T-cell (primary cell): ENCODE measurements around the gene RSF1. TPM values are rescaled to one million over a fixed set of nuclear protein-coding genes. Genes with fewer than 3 reads are reported as not detected.

Experiments
- ATAC-seq, 4 experiments: fragments of 200-7000 bp in 3 of 4; fragments of 150-1000 bp in 1 of 4; cut with Tn5 transposase; replicated peaks in 1 of 4; 1 replicate in 3 of 4; 2 replicates in 1 of 4; pipeline ENCODE4 v1.10.0; 2021; ENCODE audit warnings: moderate library complexity in 3 of 4, mild to moderate bottlenecking in 2 of 4, moderate number of reproducible peaks in 1 of 4
- CTCF ChIA-PET, 2 donors: fragments of 300-600 bp; sonication (Branson Sonifier 250); formaldehyde crosslinking; loops; one replicate each; lab custom pipeline; 2022; ENCODE audit warnings: antibody characterized with exemption in 2 of 2; lab: Charles Lee
- POLR2A ChIA-PET, 2 donors: fragments of 300-600 bp; sonication (Branson Sonifier 250); formaldehyde crosslinking; loops; one replicate each; lab custom pipeline; 2022; ENCODE audit warnings: antibody characterized with exemption in 2 of 2; lab: Charles Lee
- DNase-seq, 35 experiments: peaks; one replicate each; pipeline versions ENCODE4 v3.0.0 to v3.0.0-alpha.2; 2013 to 2023
- H3K27ac ChIP-seq: one replicate; pipeline ENCODE4 v1.5.1; 2013; ENCODE audit warnings: low read length
- H3K27me3 ChIP-seq, 2 experiments: replicated peaks in 1 of 2; 1 replicate in 1 of 2; 2 replicates in 1 of 2; pipeline versions ENCODE4 v1.6.1 to v1.7.0; 2013; ENCODE audit warnings: low read length in 1 of 2, mixed read lengths in 1 of 2; ENCODE audit not compliant: control insufficient read depth in 2 of 2, insufficient read depth in 2 of 2; ENCODE audit errors: extremely low read depth in 1 of 2
- H3K36me3 ChIP-seq, 2 donors: 1 replicate in 1 of 2; 2 replicates in 1 of 2; pipeline versions ENCODE4 v1.6.1 to v1.7.0; 2013; ENCODE audit warnings: low read length in 1 of 2; ENCODE audit not compliant: control insufficient read depth in 2 of 2, insufficient read depth in 1 of 2; ENCODE audit errors: extremely low read depth in 1 of 2
- H3K4me1 ChIP-seq, 2 experiments: 1 replicate in 1 of 2; 2 replicates in 1 of 2; pipeline versions ENCODE4 v1.6.1 to v1.7.0; 2013; ENCODE audit warnings: low read length in 2 of 2, mixed read lengths in 1 of 2; ENCODE audit not compliant: insufficient read depth in 2 of 2, control insufficient read depth in 1 of 2; ENCODE audit errors: extremely low read depth in 1 of 2
- H3K4me3 ChIP-seq, 2 donors: 1 replicate in 1 of 2; 2 replicates in 1 of 2; pipeline versions ENCODE4 v1.5.1 to v1.7.0; 2013; ENCODE audit warnings: mild to moderate bottlenecking in 2 of 2, low read length in 1 of 2, moderate library complexity in 1 of 2; ENCODE audit not compliant: control insufficient read depth in 1 of 2; ENCODE audit errors: extremely low read depth in 1 of 2
- H3K9me3 ChIP-seq: 2 replicates; pipeline ENCODE4 v1.7.0; 2013
- H3K27ac Mint-ChIP-seq, 2 donors: one replicate each; pipeline ENCODE4 v1.8.0; 2020 to 2021; ENCODE audit warnings: mild to moderate bottlenecking in 2 of 2, mixed read lengths in 2 of 2
- H3K27me3 Mint-ChIP-seq, 2 donors: one replicate each; pipeline ENCODE4 v1.8.0; 2021 to 2022; ENCODE audit warnings: mixed read lengths in 2 of 2
- H3K36me3 Mint-ChIP-seq: one replicate; pipeline ENCODE4 v1.8.0; 2021; ENCODE audit warnings: mixed read lengths
- H3K4me1 Mint-ChIP-seq, 3 donors: one replicate each; pipeline ENCODE4 v1.8.0; 2020 to 2022; ENCODE audit warnings: mixed read lengths in 3 of 3, mild to moderate bottlenecking in 1 of 3
- H3K4me3 Mint-ChIP-seq, 3 donors: one replicate each; pipeline ENCODE4 v1.8.0; 2020 to 2022; ENCODE audit warnings: mild to moderate bottlenecking in 3 of 3, mixed read lengths in 3 of 3, moderate library complexity in 3 of 3
- H3K9me3 Mint-ChIP-seq, 3 donors: one replicate each; pipeline ENCODE4 v1.8.0; 2020 to 2022; ENCODE audit warnings: mixed read lengths in 3 of 3
- WGBS: methylation state at CpG from one replicate; pipeline ENCODE4 v1.1.5; 2013; ENCODE audit warnings: missing lambda C conversion rate; ENCODE audit not compliant: insufficient coverage; 5-methylcytosine and 5-hydroxymethylcytosine counted together
- total RNA-seq, 35 experiments: library from RNA in 6 of 35; stranded (reverse) in 6 of 35; fragments of 120-200 nt in 1 of 35; gene quantifications; one replicate each; pipeline versions ENCODE4 v1.2.1 to v1.2.4 and lab custom pipeline; 2013 to 2026

The RSF1 gene
- total RNA-seq, 5 donors from 2014 or later (not counting 1 experiment from before 2014, with no cell fraction given) = 81.5 to 96.8 (median 91.2) TPM

DNA sequence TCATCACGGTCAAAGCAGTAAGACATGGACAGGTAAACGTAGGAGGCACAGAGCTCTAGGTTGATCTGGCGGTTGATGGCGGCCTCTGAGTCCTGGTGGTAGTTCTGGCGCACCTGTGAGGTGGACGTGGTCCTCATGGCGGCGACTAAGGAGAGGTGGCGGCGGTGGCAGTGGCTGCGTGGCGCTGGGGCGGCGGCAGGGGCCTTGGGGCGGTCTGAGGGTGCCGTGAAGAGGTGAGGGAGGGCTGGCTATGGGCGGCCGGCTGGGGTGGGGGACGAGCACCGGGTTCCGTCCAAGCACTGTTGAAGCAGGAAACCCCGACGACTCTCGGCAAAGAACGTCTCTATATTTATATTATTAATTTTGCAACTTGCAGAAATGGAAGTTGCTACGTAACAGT is 85.6 kb downstream of the RSF1 start:
- Mint-ChIP-seq H3K4me1 (peaks cover 0 to 4% (median 0%) of the 10 kb centered on the region in 3 donors), H3K9me3 (peaks cover 5 to 19% (median 9%) of the 10 kb centered on the region in 3 donors), H3K36me3 (peaks cover 67% of the 10 kb centered on the region), H3K27me3 (no peaks in the 10 kb centered on the region), H3K27ac (no peak overlapping the region), H3K4me3 (no peak overlapping the region)
- no peak overlapping the region for H3K4me3 ChIP-seq
- no peak overlapping the region for H3K27ac ChIP-seq
- CTCF ChIA-PET = no interaction called here
- peaks cover 11 to 32% of the 10 kb centered on the region in 2 donors for H3K36me3 ChIP-seq
- POLR2A ChIA-PET = no interaction called here
- WGBS = over 99% methylated on average over 16 of the region's 26 CpGs
- DNase-seq = no peak
- no peaks in the 10 kb centered on the region for H3K27me3 ChIP-seq
- ATAC-seq = no peak
- H3K4me1 ChIP-seq = no peaks in the 10 kb centered on the region
- H3K9me3 ChIP-seq = peaks cover 3% of the 10 kb centered on the region

DNA sequence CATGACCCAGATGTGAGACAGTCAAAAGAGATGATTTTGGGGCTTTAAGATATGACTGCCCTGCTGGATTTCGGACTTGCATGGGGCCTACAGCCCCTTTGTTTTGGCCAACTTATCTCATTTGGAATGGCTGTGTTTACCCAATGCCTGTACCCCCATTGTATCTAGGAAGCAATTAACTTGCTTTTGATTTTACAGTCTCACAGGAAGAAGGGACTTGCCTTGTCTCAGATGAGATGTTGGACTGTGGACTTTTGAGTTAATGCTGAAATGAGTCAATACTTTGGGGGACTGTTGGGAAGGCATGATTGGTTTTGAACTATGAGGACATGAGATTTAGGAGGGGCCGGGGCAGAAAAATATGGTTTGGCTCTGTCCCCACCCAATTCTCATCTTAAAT is 88.4 kb downstream of the RSF1 start:
- Mint-ChIP-seq H3K9me3 (peaks cover 5 to 19% (median 9%) of the 10 kb centered on the region in 3 donors), H3K4me3 (no peak overlapping the region), H3K36me3 (peaks cover 58% of the 10 kb centered on the region), H3K27ac (no peak overlapping the region), H3K4me1 (peaks cover 0 to 11% (median 2%) of the 10 kb centered on the region in 3 donors), H3K27me3 (no peaks in the 10 kb centered on the region)
- POLR2A ChIA-PET = no interaction called here
- 100% methylated on average over 1 of the region's 2 CpGs for WGBS
- Histone ChIP-seq H3K9me3 (peaks cover 3% of the 10 kb centered on the region), H3K27ac (no peak overlapping the region), H3K4me3 (no peak overlapping the region), H3K36me3 (peaks cover 5 to 18% of the 10 kb centered on the region in 2 donors), H3K27me3 (no peaks in the 10 kb centered on the region), H3K4me1 (no peaks in the 10 kb centered on the region)
- no peak for ATAC-seq
- DNase-seq = no peak
- CTCF ChIA-PET = no interaction called here

DNA sequence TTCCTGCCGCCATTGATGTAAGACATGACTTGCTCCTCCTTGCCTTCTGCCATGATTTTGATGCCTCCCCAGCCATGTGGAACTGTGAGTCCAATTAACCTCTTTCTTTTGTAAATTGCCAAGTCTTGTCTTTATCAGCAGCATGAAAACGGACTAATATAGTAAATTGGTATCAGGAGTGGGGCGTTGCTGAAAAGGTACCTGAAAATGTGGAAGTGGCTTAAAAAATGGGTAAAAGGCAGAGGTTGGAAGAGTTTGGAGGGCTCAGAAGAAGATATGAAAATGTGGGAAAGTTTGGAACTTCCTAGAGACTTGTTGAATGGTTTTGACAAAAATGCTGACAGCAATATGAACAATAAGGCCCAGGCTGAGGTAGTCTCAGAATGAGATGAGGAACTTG is 89.7 kb downstream of the RSF1 start:
- ATAC-seq (no peak), DNase-seq (no peak)
- H3K4me1 ChIP-seq = no peaks in the 10 kb centered on the region
- ChIA-PET POLR2A (no interaction called here), CTCF (no interaction called here)
- H3K27me3 ChIP-seq = no peaks in the 10 kb centered on the region
- no peak overlapping the region for H3K4me3 Mint-ChIP-seq
- WGBS = 100% methylated on average over 2 of the region's 3 CpGs
- peaks cover 5 to 19% (median 9%) of the 10 kb centered on the region in 3 donors for H3K9me3 Mint-ChIP-seq
- no peak overlapping the region for H3K27ac Mint-ChIP-seq
- no peak overlapping the region for H3K4me3 ChIP-seq
- H3K9me3 ChIP-seq = peaks cover 3% of the 10 kb centered on the region
- no peak overlapping the region for H3K27ac ChIP-seq
- H3K36me3 Mint-ChIP-seq = peaks cover 49% of the 10 kb centered on the region
- H3K4me1 Mint-ChIP-seq = peaks cover 2 to 11% (median 3%) of the 10 kb centered on the region in 3 donors
- H3K36me3 ChIP-seq = peaks cover 5 to 15% of the 10 kb centered on the region in 2 donors
- H3K27me3 Mint-ChIP-seq = no peaks in the 10 kb centered on the region

DNA sequence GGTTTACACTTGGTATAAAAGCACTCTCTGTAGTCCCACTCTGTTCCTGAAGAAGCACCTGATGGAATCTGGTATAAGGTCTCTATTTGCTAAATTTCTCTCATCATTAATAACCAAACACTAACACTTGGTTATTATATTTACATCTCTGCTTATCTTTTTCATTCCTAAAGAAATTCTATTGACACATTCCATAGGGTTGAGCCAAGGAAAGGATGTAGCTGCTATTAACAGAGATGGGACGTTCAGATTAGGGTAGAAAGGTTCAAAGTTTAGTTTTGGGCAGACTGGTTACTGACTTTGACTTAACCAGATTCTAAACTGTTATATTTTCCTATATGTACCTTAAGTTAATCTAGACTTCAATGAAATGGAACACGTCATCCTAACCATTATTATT is 91.5 kb downstream of the RSF1 start:
- Histone ChIP-seq H3K9me3 (peaks cover 3% of the 10 kb centered on the region), H3K4me1 (no peaks in the 10 kb centered on the region), H3K27me3 (no peaks in the 10 kb centered on the region), H3K27ac (no peak overlapping the region), H3K36me3 (peaks cover 7 to 20% of the 10 kb centered on the region in 2 donors), H3K4me3 (no peak overlapping the region)
- CTCF ChIA-PET = no interaction called here
- Mint-ChIP-seq H3K4me1 (peaks cover 3 to 7% (median 5%) of the 10 kb centered on the region in 3 donors), H3K27ac (no peak overlapping the region), H3K9me3 (peaks cover 5 to 19% (median 9%) of the 10 kb centered on the region in 3 donors), H3K36me3 (peaks cover 43% of the 10 kb centered on the region), H3K4me3 (no peak overlapping the region), H3K27me3 (no peaks in the 10 kb centered on the region)
- no CpG with 5 or more reads among the region's 2 CpGs for WGBS
- POLR2A ChIA-PET = interaction anchor here in 1 of 2 donors (0.5 kb wide), 1 partner anchor 18 kb away, joined by 6 read pairs; no protein-coding TSS in a partner anchor
- ATAC-seq = no peak
- DNase-seq = no peak

DNA sequence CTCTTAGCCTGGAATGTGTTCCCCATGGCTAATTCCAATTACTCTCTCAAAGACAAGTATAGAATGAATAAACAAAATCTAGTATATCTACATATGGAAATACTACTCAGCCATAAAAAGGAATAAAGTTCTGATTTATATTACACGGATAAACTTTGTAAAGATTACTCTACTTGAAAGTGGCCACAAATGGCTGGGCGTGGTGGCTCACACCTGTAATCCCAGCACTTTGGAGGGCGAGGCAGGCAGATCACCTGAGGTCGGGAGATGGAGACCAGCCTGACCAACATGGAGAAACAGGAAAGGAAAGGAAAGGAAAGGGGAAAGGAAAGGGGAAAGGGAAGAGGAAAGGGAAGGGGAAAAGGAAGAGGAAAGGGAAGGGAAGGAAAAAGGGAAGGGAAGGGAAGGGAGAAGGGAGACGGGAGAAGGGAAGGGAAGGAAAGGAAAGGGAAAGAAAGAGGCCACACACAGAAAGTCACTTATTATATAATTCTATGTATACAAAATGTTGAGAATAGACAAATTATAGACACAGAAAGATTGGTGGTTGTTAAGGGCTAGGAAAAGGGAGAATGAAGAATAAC is 92.2 kb downstream of the RSF1 start:
- peaks cover 8 to 21% of the 10 kb centered on the region in 2 donors for H3K36me3 ChIP-seq
- Mint-ChIP-seq H3K36me3 (peaks cover 42% of the 10 kb centered on the region), H3K27ac (no peak overlapping the region), H3K27me3 (no peaks in the 10 kb centered on the region), H3K4me3 (no peak overlapping the region), H3K9me3 (peaks cover 5 to 19% (median 9%) of the 10 kb centered on the region in 3 donors), H3K4me1 (peaks cover 3 to 7% (median 7%) of the 10 kb centered on the region in 3 donors)
- WGBS = 100% methylated on average over 3 of the region's 5 CpGs
- ATAC-seq (no peak), DNase-seq (no peak)
- H3K27ac ChIP-seq = no peak overlapping the region
- CTCF ChIA-PET = no interaction called here
- H3K27me3 ChIP-seq = no peaks in the 10 kb centered on the region
- H3K9me3 ChIP-seq = peaks cover 3% of the 10 kb centered on the region
- POLR2A ChIA-PET = interaction anchor here in 1 of 2 donors (0.5 kb wide), 1 partner anchor 17 kb away, joined by 6 read pairs; no protein-coding TSS in a partner anchor
- H3K4me3 ChIP-seq = no peak overlapping the region
- H3K4me1 ChIP-seq = no peaks in the 10 kb centered on the region

DNA sequence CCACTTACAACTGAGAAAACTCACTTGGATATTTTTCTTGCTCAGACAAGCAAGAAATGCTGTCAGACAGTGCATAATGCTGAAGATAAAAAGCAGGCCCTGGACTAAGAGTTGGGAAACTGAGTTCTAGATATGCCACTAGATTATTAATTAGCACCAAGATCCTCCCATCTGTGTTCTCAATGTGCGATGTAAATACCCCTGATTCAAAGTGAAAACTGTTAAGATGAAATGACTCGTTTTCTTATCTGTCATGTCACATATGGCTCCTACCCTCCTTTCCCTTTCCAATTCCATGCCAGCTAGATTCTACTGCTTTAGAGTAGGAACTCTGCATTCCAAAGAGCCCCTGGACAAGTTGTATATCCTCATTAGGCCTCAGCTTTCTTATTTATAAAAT is 94.0 kb downstream of the RSF1 start:
- ATAC-seq = no peak
- Histone ChIP-seq H3K36me3 (peaks cover 4 to 18% of the 10 kb centered on the region in 2 donors), H3K4me3 (no peak overlapping the region), H3K4me1 (no peaks in the 10 kb centered on the region), H3K27me3 (no peaks in the 10 kb centered on the region), H3K9me3 (peaks cover 3% of the 10 kb centered on the region), H3K27ac (no peak overlapping the region)
- no peak for DNase-seq
- H3K27me3 Mint-ChIP-seq = no peaks in the 10 kb centered on the region
- H3K27ac Mint-ChIP-seq = no peak overlapping the region
- POLR2A ChIA-PET = no interaction called here
- H3K4me3 Mint-ChIP-seq = no peak overlapping the region
- CTCF ChIA-PET = interaction anchor here in 1 of 2 donors (0.6 kb wide), 1 partner anchor 157 kb away, joined by 4 read pairs; no protein-coding TSS in a partner anchor
- peaks cover 43% of the 10 kb centered on the region for H3K36me3 Mint-ChIP-seq
- peaks cover 5 to 9% (median 9%) of the 10 kb centered on the region in 3 donors for H3K9me3 Mint-ChIP-seq
- peaks cover 4 to 10% (median 7%) of the 10 kb centered on the region in 3 donors for H3K4me1 Mint-ChIP-seq
- WGBS = 48% methylated on average over 2 of the region's 2 CpGs
